Coronary artery (tissue), 2 donors: ENCODE results near the gene MAP3K1.
A peak's percentile ranks its signal among the peaks of the same experiment; 100 is the strongest.

Experiments used
- DNase-seq: peaks from one replicate; pipeline ENCODE4 v3.0.0-alpha.2; 2017; ENCODE audit warnings: low spot score
- H3K27ac ChIP-seq, 2 donors: fragments of 200-600 bp; sonication (generic); one replicate each; pipeline ENCODE4 v1.5.1; 2016 to 2019
- H3K4me3 ChIP-seq: fragments of 200-600 bp; sonication (generic); 2 replicates; pipeline ENCODE4 v1.5.1; 2016; ENCODE audit warnings: mild to moderate bottlenecking, moderate library complexity
- TF ChIP-seq, protein P1 (sequence below): fragments of 200-600 bp; sonication (generic); IDR thresholded peaks from one replicate; pipeline ENCODE4 v1.5.1; 2019; ENCODE audit warnings: antibody characterized with exemption

MAP3K1 gene

GRCh38 chr5:56845904-56846480, 30.6 kb downstream of the MAP3K1 start:
- TF ChIP-seq, protein P1, sequence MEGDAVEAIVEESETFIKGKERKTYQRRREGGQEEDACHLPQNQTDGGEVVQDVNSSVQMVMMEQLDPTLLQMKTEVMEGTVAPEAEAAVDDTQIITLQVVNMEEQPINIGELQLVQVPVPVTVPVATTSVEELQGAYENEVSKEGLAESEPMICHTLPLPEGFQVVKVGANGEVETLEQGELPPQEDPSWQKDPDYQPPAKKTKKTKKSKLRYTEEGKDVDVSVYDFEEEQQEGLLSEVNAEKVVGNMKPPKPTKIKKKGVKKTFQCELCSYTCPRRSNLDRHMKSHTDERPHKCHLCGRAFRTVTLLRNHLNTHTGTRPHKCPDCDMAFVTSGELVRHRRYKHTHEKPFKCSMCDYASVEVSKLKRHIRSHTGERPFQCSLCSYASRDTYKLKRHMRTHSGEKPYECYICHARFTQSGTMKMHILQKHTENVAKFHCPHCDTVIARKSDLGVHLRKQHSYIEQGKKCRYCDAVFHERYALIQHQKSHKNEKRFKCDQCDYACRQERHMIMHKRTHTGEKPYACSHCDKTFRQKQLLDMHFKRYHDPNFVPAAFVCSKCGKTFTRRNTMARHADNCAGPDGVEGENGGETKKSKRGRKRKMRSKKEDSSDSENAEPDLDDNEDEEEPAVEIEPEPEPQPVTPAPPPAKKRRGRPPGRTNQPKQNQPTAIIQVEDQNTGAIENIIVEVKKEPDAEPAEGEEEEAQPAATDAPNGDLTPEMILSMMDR, result no peak
- DNase-seq, result no peak
- H3K27ac ChIP-seq, result no peak overlapping the region
- H3K4me3 ChIP-seq, result no peak overlapping the region

DNA sequence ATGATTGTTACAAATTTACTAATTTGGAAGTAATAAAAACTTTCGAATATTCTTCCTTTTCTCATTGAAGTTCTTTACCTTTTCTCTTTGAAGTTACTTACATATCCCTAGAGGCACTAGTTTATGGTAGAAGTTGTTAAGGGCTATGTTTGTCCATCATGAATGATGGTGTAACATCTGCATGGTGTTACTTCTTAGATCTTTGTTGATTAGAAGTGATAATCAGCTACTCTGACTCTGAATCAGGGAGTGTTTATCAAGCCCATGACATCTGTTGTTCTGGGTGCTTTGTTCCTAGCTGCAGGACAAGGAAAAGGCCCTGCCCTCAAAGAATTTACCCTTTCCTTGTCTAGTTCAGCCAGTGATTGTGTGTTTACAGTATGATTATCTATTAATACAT, 32.9 kb downstream of the MAP3K1 start:
- TF ChIP-seq, protein P1, result no peak
- H3K4me3 ChIP-seq, result no peak overlapping the region
- H3K27ac ChIP-seq, result no peak overlapping the region
- no peak for DNase-seq

- TF ChIP-seq, protein P1, result no peak
- no peak overlapping the region for H3K4me3 ChIP-seq
- DNase-seq, result no peak
- no peak overlapping the region for H3K27ac ChIP-seq
These were observed 34.3 kb downstream of the MAP3K1 start for GRCh38 chr5:56849671-56850070.

DNA sequence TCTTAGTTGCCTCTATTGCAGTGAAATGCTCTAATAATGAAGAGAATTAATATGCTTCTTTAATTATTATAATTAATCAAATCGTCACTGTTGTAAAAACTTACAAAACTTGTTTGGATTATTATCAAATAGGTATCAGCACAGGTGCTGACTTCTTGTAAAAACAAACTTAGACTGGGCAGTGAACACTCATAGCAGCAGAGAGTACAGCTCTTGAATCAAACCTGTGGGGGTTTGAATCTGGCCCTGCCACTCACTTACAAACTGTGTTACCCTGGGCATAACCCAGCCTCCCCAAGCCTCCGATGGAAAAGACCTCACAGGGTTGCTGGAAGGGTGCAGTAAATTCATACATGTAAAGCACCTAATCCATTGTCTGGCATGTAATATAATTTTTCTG, 35.1 kb downstream of the MAP3K1 start:
- TF ChIP-seq, protein P1, result no peak
- H3K27ac ChIP-seq, result no peak overlapping the region
- no peak overlapping the region for H3K4me3 ChIP-seq
- DNase-seq, result no peak

DNA sequence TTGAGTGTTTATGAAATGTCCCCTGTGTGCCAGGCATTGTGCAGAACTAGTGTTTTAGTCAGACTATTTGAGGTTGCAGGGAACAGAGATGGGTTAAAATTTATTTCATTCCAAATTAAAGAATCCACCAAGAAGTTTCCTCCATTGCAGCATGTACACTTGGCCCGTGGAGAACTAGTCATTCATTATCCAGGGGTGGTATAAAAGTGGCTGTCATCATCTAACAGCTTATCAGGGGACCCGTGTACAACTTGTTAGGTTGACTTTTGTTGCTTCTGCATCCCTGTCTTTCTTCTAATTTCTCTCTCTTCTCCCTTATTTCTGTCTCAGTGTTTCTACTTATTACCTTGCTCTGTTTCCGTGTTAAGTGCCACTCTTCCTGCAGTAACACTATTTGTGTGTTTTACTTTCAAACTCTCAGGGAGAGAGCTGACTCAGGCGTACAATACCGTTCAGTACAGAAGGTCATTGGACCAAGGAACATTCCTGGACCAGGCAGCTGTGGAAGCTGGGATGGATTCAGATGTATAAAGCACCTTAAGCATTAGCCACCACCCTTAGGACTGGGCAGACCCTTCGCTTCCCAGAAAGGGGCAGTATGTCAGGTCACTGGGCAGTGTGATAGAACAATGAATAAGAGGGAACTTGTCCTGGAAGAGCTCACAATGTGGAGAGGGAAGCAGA, 36.1 kb downstream of the MAP3K1 start:
- no peak for DNase-seq
- Histone ChIP-seq H3K4me3 (peak overlapping the region; percentile 14), H3K27ac (no peak overlapping the region)
- TF ChIP-seq, protein P1, result no peak

GRCh38 chr5:56852228-56853000, 37.1 kb downstream of the MAP3K1 start:
- TF ChIP-seq, protein P1, result no peak
- Histone ChIP-seq H3K4me3 (no peak overlapping the region), H3K27ac (no peak overlapping the region)
- DNase-seq, result no peak
